IPS-15b (cell line): ENCODE data around the gene HOXB4.

Source experiments
- H3K27me3 ChIP-seq: one replicate; pipeline ENCODE4 v1.6.1; 2013; ENCODE audit warnings: low read length; ENCODE audit not compliant: control insufficient read depth, insufficient read depth
- H3K36me3 ChIP-seq: one replicate; pipeline ENCODE4 v1.6.1; 2013; ENCODE audit warnings: low read length; ENCODE audit not compliant: control insufficient read depth, insufficient read depth
- H3K4me1 ChIP-seq: one replicate; pipeline ENCODE4 v1.6.1; 2013; ENCODE audit warnings: mild to moderate bottlenecking, low read length; ENCODE audit not compliant: control insufficient read depth, insufficient read depth
- H3K4me3 ChIP-seq: one replicate; pipeline ENCODE4 v1.5.1; 2013; ENCODE audit warnings: low read depth, low read length
- H3K9ac ChIP-seq: one replicate; pipeline ENCODE4 v1.6.1; 2013; ENCODE audit warnings: low read depth, mild to moderate bottlenecking, low read length
- H3K9me3 ChIP-seq: one replicate; pipeline ENCODE4 v1.6.1; 2013; ENCODE audit warnings: mild to moderate bottlenecking, low read length; ENCODE audit not compliant: control insufficient read depth, insufficient read depth

HOXB4 gene

DNA sequence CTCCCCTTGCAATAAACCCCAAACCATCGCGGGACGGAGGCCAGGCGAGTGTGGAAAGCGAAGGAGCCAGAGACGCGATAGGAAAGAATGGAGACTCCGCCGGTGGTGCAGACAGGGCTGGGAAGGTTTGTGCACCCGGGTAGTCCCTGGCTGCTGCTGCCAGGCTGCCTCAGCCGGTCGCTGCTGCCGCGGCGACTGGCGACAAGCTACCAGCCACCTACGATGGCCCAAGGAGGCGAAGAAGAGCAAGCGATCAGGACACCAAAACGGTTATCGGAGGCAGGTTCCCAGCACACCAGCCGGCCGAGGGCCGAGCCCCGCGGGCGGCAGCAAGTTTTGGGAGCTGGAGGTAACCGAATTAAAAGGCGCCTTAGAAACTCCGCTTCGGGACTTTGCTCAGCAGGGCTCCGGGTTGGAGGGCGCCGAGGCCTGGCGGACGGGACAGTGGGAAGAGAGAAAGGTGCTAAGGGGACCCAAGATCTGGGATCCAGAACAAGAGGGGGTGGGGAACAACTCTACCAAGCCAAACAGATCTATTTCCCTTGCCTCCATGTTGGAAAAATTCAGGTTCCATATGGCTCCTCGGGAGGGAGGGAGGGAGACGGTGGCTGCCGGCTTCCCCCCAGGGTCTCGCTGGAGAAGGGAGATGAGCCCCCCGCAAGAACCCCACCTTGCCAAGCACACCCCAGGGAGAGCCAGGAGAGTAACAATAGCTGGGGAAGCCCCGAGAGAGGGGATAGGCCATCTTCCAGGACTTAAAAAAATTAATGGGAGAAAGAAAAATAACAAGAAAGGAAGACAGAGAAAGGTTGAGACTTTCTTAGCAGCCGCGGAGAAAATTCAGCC, 23.5 kb downstream of the HOXB4 start:
- Histone ChIP-seq H3K4me1 (peaks cover 3% of the 10 kb centered on the region), H3K36me3 (no peaks in the 10 kb centered on the region), H3K9ac (no peak overlapping the region), H3K4me3 (peak overlapping the region; percentile 30), H3K27me3 (peaks cover 96% of the 10 kb centered on the region), H3K9me3 (no peaks in the 10 kb centered on the region)

DNA sequence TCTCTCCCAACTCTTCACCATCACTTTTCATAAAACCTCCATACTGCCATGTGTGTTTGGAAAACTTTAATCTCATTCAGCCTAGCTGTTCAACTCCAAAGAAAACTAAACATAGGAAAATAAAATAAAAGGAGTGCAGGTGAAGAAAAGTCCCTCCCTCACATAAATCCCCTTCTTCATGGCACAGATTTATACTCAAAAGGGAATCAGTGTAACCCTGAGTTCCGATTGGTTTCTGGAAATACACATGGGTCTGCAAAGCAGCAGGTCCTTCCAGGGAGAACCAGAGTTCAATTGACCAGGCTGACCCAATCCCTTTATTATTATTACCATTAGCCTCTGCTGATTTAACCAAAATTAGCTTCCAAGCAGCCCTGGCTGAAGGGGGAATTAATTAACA, 24.3 kb downstream of the HOXB4 start:
- H3K4me3 ChIP-seq: no peak overlapping the region
- H3K27me3 ChIP-seq: peaks cover 96% of the 10 kb centered on the region
- peaks cover 9% of the 10 kb centered on the region for H3K4me1 ChIP-seq
- no peak overlapping the region for H3K9ac ChIP-seq
- H3K9me3 ChIP-seq: no peaks in the 10 kb centered on the region
- no peaks in the 10 kb centered on the region for H3K36me3 ChIP-seq

DNA sequence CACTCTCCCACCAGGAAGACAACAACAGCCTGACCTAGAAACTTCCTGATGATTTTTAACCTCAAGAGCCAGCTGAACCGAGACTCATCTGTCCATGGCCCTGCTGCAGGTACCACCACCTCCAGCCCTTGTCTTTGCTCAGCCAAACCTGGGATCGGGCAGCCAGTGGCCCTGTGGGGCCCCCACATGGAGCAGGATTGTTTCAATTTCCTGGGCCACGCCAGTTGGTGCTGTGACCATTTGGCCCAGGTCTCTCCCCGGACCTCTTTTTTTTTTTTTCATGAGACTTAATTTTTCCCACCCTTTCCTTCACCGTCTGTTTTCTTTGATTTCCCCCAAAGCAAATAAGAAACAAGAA, 25.0 kb downstream of the HOXB4 start:
- no peaks in the 10 kb centered on the region for H3K36me3 ChIP-seq
- H3K9me3 ChIP-seq: no peaks in the 10 kb centered on the region
- H3K9ac ChIP-seq: no peak overlapping the region
- H3K4me1 ChIP-seq: peaks cover 13% of the 10 kb centered on the region
- peaks cover 95% of the 10 kb centered on the region for H3K27me3 ChIP-seq
- peak overlapping the region; percentile 13 for H3K4me3 ChIP-seq

DNA sequence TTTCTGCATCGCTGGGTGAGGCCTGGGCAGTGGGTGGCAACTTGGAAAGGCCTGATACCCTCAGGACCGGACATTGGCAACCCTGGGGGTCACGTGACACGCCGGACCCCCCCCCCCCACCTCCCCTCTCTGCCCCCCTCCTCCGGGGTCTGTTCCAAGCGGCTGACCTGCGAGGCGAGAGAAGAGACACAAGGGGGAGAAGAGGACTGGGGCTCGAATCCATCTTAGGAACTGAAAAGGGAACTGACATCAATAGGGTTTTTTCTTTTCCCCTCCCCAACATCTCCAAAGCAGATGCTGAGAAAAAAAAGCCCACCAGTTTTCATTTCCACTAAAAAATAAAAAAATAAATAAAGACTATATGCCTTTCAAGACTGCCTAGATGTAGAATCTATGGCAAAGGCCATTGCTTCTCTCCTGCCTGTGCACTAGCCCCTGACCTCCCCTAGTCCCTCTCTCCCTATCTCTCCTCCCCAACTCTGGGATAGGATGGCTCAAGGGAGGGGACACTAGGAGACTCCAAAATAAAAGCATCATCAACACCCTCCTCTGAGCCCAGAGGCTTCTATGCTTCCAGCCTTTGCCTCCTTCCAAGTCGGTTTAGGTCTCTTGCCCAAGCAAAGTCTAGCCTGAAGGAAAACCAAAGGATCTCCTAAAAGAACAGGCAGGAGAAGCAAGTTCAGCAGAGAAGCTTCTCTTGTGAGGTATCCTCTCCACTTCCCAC, 25.5 kb downstream of the HOXB4 start:
- H3K4me3 ChIP-seq: peak overlapping the region; percentile 30
- peaks cover 19% of the 10 kb centered on the region for H3K4me1 ChIP-seq
- peaks cover 95% of the 10 kb centered on the region for H3K27me3 ChIP-seq
- H3K9ac ChIP-seq: no peak overlapping the region
- H3K36me3 ChIP-seq: no peaks in the 10 kb centered on the region
- no peaks in the 10 kb centered on the region for H3K9me3 ChIP-seq

DNA sequence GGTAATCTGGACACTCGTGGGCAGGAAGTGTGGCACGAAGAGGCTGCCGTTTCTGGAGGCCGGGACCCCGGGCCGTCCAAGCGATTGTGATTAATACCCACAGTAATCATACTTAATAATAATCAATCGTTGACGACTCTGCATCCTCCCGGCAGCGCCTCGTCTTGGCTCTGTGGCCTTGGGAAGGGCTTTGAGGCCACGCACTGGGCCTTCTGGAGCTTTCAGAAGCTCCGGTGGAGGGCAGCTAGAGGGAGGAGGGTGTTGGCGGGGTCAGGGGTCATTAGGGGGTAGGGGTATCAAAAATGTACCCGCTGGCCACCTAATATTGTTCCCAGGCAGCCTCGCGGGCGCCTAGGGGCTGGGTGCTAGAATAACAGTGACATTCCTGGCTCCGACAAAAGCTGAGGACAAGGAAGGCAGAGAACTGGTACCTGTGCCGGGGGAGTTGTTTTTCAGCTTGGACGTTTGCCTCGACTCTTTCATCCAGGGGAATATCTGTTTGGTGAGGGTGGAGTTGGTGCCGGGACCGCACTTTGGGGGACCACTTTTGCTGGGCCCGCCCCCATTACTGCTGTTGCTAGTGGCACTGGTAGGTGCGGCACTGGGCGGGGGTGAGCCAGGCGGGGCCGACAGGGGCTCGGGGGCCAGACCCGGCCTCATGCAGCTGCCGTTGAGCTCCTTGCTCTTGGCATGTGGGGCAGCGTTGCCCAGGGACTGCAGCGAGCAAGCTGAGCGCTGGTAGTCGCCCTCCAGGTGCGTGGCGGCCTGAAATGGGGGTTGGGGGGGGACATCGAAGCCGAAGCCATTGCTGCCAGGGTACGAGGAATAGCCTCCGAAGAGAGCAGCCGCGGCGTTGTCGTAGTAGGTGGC, 26.3 kb downstream of the HOXB4 start:
- H3K4me1 ChIP-seq: peaks cover 26% of the 10 kb centered on the region

DNA sequence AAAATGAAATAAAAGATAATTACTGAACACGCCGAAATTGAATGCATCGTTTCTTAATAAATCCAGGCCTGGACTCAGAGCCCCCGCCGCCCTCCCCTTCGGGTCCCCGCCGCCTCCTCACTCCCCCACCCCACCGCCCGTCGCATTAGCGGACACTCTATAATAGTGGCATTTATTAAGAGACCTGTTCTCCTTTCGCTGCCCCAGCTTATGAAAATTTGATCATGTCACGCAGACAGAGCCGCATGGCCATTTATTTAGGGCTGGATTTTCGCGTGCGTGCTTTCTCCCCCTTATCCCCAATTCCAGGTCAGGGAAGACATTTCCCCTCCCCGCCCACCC, 27.0 kb downstream of the HOXB4 start:
- Histone ChIP-seq H3K9me3 (no peaks in the 10 kb centered on the region), H3K4me3 (no peak overlapping the region), H3K9ac (no peak overlapping the region), H3K4me1 (peaks cover 31% of the 10 kb centered on the region), H3K27me3 (peaks cover 95% of the 10 kb centered on the region), H3K36me3 (no peaks in the 10 kb centered on the region)

More for the DNA sequence above, 26.3 kb downstream of the HOXB4 start:
- no peaks in the 10 kb centered on the region for H3K9me3 ChIP-seq
- no peaks in the 10 kb centered on the region for H3K36me3 ChIP-seq
- H3K9ac ChIP-seq: no peak overlapping the region
- peaks cover 95% of the 10 kb centered on the region for H3K27me3 ChIP-seq
- peak overlapping the region; percentile 30 for H3K4me3 ChIP-seq

DNA sequence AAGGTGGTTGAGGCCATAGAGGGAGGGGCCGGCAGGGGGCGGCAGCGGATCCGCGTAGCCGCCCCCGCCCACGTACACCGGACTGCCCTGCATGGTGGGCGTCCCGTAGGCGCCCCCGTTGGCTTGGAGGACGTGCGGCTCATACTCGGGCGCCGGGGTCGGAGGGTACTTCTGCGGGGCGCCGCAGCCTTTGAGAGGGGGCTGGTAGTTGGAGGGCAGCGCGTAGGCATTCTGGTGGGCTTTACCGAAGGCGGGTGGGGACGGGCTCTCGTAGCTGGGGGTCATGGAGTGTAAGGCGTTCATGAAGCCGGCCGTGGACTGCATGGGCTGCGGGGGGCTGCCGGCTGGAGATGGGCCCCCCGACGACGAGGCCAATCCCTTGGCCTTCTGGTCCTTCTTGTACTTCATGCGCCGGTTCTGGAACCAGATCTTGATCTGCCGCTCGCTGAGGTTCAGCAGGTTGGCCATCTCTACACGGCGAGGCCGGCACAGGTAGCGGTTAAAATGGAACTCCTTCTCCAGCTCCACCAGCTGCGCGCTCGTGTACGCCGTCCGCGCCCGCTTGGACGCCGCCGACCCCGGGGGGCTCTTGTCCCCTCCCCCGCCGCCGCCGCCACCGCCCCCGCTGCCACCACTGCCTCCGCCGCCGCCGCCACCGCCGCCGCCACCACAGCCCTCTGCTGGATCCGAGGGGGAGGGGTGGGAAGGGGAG, 27.5 kb downstream of the HOXB4 start:
- H3K4me1 ChIP-seq: peaks cover 34% of the 10 kb centered on the region
- H3K36me3 ChIP-seq: no peaks in the 10 kb centered on the region
- peaks cover 95% of the 10 kb centered on the region for H3K27me3 ChIP-seq
- no peaks in the 10 kb centered on the region for H3K9me3 ChIP-seq
- H3K4me3 ChIP-seq: peak overlapping the region; percentile 30
- no peak overlapping the region for H3K9ac ChIP-seq

DNA sequence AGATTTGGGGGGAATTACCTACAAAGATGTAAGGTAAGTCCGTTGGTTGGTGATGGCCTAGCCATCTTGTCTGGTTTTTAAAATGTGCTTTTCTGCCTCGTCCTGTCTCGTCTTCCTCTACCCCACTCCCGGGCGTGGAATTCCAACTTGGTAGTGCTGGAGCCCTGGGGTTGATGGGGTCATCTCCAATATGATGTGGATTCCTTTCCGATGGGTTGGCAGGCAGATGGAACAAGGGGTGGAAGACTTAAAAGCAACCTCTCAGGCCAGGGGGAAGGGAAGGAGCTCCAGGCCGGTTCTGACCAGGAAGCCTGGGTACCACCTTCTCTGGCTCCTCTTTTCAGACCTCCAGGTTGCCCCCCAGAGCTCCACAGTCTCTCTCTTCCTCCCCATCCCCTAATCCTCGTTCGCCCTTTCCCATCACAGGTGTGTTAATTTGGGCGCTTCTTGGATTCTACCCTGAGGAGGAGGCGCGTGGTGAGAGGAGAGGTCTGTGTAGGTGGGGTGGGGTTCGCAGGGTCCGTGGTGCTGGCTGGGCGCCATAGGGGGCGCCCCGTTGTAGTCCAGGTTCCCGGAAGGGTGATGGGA, 28.1 kb downstream of the HOXB4 start:
- peaks cover 34% of the 10 kb centered on the region for H3K4me1 ChIP-seq
- H3K9me3 ChIP-seq: no peaks in the 10 kb centered on the region

DNA sequence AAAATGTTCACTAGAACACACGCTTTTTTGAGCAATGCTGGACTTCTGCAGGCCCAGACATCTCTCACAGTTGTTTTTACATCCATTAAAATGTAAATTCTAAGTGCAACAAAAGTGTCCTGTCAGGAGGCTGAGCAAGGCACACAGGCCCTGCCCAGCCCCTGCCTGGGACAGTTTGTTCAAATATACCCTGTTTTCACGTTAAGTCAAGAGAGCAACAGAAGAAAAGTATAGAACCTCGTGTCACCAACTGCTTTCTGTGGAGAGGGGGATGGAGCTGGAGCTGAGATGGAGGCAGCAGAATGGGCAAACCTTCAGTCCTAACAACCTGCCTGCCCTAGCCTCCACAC, 28.9 kb downstream of the HOXB4 start:
- H3K36me3 ChIP-seq: no peaks in the 10 kb centered on the region
- H3K4me1 ChIP-seq: peaks cover 34% of the 10 kb centered on the region
- H3K4me3 ChIP-seq: no peak overlapping the region
- H3K9ac ChIP-seq: no peak overlapping the region
- no peaks in the 10 kb centered on the region for H3K9me3 ChIP-seq
- H3K27me3 ChIP-seq: peaks cover 94% of the 10 kb centered on the region

More for the DNA sequence above, 28.1 kb downstream of the HOXB4 start:
- H3K4me3 ChIP-seq: peak overlapping the region; percentile 30
- no peak overlapping the region for H3K9ac ChIP-seq
- H3K27me3 ChIP-seq: peaks cover 97% of the 10 kb centered on the region
- H3K36me3 ChIP-seq: no peaks in the 10 kb centered on the region

DNA sequence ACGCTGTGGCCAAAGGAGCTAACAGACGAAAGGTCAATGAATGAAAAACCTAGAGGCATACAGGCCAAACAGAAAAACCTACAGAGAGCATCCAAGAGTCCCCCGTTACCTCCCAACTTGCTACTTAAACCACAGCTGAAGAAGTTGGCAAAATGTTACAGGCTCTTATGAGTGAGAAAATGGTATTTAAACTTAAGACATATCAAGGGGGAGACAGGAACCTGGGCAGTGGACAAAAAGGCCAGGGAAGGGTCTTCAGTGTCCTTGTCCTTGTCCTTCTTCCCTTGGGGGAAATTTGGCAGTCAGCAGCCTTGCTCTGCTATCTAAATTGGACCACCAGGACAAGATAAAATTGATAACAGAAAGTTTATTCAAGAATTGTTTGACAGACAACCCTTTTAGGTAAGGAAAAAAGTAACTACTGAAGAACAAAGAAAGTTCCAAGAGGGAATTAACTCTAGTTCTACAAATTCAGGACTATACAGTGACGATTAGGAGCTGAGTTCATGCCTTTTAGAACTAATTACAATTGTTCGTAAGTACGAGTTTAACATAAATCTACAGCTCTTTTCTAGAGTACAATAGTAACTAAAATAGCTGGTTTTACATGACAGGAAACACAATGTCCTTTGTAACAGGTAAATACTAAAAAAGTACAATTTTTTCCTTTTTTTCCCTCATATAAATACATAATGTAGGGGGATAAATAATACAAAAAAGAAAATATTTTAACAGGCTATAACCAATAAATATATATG, 29.4 kb downstream of the HOXB4 start:
- no peak overlapping the region for H3K9ac ChIP-seq
- H3K4me1 ChIP-seq: peaks cover 39% of the 10 kb centered on the region

More for the DNA sequence above, 29.4 kb downstream of the HOXB4 start:
- Histone ChIP-seq H3K4me3 (peak overlapping the region; percentile 30), H3K9me3 (no peaks in the 10 kb centered on the region), H3K36me3 (no peaks in the 10 kb centered on the region), H3K27me3 (peaks cover 94% of the 10 kb centered on the region)
